IgD-negative memory B cell (primary cell): Measurements from ENCODE around the gene SOSTDC1. TPM values are rescaled to one million over a fixed set of nuclear protein-coding genes. Genes with fewer than 3 reads are reported as not detected.
A peak's percentile ranks its signal among the peaks of the same experiment; 100 is the strongest.
"Not testable (repeated sequence)": the region's sequence is repeated elsewhere in the genome, so short reads cannot be mapped to it uniquely, and the experiment has no call there.

Source experiments
- H3K27ac Mint-ChIP-seq, 3 donors: one replicate each; pipeline ENCODE4 v1.8.0; 2020 to 2022; ENCODE audit warnings: mild to moderate bottlenecking in 3 of 3, mixed read lengths in 3 of 3, moderate library complexity in 1 of 3
- H3K27me3 Mint-ChIP-seq: one replicate; pipeline ENCODE4 v1.8.0; 2021; ENCODE audit warnings: mixed read lengths
- H3K36me3 Mint-ChIP-seq: one replicate; pipeline ENCODE4 v1.8.0; 2020; ENCODE audit warnings: mild to moderate bottlenecking, mixed read lengths
- H3K4me1 Mint-ChIP-seq, 3 donors: one replicate each; pipeline ENCODE4 v1.8.0; 2020 to 2022; ENCODE audit warnings: mixed read lengths in 3 of 3, mild to moderate bottlenecking in 1 of 3
- H3K4me3 Mint-ChIP-seq, 4 donors: one replicate each; pipeline ENCODE4 v1.8.0; 2020 to 2022; ENCODE audit warnings: mild to moderate bottlenecking in 4 of 4, mixed read lengths in 4 of 4, moderate library complexity in 3 of 4
- H3K9me3 Mint-ChIP-seq, 3 donors: one replicate each; pipeline ENCODE4 v1.8.0; 2020 to 2021; ENCODE audit warnings: mixed read lengths in 3 of 3, mild to moderate bottlenecking in 1 of 3
- polyA plus RNA-seq: library from polyadenylated mRNA; unstranded; fragments of 300-500 nt; fragmentation: Illumina TruSeq; gene quantifications from one replicate; pipeline ENCODE4 v1.2.3, GENCODE V29; 2021

SOSTDC1 gene, protein sequence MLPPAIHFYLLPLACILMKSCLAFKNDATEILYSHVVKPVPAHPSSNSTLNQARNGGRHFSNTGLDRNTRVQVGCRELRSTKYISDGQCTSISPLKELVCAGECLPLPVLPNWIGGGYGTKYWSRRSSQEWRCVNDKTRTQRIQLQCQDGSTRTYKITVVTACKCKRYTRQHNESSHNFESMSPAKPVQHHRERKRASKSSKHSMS
- polyA plus RNA-seq = not detected

DNA sequence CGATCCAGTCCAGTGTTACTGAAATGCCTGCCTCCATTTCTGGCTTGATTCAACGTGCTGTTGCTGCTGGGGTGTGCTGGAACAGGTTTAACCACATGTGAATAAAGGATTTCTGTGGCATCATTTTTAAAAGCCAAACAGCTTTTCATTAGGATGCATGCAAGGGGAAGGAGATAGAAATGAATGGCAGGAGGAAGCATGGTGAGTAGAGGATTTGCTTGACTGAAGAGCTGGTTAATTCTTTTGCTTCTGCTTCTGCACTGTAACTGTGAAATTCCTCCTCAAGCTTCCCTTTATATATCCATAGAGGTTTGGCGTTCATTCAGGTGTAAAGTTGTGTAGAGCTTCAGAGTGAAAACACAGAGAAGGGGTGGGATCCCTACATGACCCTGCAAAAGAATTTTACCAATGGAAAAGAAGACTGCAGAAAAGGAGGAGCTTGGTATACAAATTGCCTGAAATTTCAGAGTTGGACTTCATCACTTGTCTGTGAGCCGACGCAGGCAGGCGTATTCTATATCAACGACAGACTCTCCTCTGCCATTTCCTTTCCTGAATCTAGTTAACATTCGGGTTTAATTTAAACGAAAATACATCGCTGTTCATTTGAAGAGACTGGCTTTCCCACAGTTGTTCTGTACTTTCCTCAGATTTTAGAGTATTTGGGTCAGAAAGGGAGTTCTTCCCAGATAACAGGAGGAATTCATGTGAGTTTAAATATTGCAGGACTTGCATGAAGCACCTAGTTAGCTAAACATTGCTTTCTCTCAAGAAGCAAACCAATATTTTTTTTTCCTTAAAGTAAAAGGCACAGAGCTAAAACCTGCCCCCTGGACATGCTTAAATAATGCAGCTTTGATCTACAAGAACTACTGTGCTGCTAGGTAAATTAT lies at the start of gene SOSTDC1:
Gene SOSTDC1, minus strand, starts transcription at position 270 of the 893 bp plus-strand sequence. Its CDS starts 70 bp downstream, at position 200.
- Mint-ChIP-seq H3K27me3 (peaks cover 17% of the 10 kb centered on the region), H3K4me3 (no peak within 1 kb of the TSS), H3K36me3 (no peaks in the 10 kb centered on the region), H3K27ac (no peak within 1 kb of the TSS), H3K9me3 (no peaks in the 10 kb centered on the region), H3K4me1 (peaks cover 0 to 1% (median 0%) of the 10 kb centered on the region in 3 donors)

DNA sequence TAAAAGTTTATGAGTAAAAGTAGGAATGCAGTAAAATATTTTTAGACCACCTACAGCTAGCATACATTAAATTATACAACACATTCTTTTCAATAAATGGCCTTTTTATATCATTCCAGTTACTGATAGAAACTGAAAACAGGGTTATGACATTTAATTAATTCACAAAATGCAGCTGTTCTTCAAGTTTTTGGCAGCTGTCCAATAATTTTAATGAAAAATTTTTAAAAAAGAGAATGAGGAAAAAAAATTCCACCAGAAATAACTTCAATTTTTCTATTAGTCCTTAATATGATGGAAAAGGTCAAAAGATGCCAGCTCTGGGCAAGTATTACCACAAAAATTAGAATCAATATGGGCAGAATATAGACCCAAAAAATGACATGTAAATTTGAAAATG lies 49.2 kb upstream of the SOSTDC1 start:
- Mint-ChIP-seq H3K27ac (no peak overlapping the region), H3K36me3 (no peaks in the 10 kb centered on the region), H3K9me3 (no peaks in the 10 kb centered on the region), H3K4me3 (no peak overlapping the region), H3K4me1 (no peaks in the 10 kb centered on the region), H3K27me3 (no peaks in the 10 kb centered on the region)

DNA sequence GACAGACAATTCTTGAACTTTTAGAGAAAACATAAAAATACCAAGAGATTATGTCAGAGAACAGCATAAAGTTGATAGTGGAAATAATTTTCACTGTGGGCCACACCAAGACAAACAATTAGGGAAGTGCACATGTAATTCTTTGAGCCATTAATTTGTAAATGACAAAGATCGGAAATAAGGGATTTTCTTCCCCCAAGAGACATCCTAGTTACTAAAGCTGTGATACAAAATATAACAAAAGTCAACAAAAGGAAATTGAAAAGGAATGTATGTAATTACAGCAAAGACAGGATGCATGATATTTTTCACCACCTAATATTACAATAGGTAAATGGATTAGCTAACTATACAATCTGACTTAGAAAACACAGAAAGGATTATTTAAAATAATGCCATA lies 48.7 kb upstream of the SOSTDC1 start:
- Mint-ChIP-seq H3K9me3 (no peaks in the 10 kb centered on the region), H3K36me3 (no peaks in the 10 kb centered on the region), H3K4me1 (no peaks in the 10 kb centered on the region), H3K27me3 (no peaks in the 10 kb centered on the region), H3K27ac (no peak overlapping the region), H3K4me3 (no peak overlapping the region)

DNA sequence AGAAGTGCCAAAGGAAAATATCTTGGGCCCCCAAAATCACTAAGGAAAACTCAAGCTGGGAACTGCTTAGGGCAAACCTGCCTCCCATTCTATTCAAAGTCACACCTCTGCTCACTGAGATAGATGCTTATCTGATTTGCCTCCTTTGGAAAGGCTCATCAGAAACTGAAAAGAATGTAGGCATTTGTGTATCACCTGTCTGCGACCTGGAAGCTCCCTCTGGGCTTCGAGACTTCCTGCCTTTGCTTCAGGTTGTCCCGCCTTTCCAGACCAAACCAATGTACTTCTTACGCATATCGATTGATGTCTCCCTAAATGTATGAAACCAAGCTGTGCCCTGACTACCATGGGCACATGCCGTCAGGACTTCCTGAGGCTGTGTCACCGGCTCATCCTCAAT lies 46.6 kb upstream of the SOSTDC1 start:
- H3K4me3 Mint-ChIP-seq = no peak overlapping the region
- H3K4me1 Mint-ChIP-seq = no peaks in the 10 kb centered on the region
- no peak overlapping the region for H3K27ac Mint-ChIP-seq
- H3K9me3 Mint-ChIP-seq = peaks cover 0 to 5% (median 2%) of the 10 kb centered on the region in 3 donors
- H3K36me3 Mint-ChIP-seq = no peaks in the 10 kb centered on the region
- H3K27me3 Mint-ChIP-seq = no peaks in the 10 kb centered on the region

DNA sequence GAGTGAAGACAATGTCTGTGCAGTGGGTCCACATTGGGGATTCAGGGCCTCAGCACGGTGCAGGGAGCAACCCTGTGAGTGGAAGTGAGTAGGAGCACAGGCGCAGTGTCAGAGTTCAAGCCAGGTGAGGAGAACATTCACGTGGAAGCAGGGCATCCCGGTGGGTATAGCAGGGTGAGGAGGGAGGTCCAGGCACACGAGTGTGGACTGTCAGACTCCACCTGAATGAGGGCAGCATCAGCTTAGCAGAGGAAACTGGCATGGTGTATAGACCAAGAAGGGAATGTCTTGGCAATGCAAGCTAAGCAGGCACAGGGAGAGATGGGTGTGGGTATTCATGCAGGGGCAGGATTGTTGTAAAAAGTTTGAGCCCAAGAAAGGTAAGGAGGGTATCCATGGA lies 45.8 kb upstream of the SOSTDC1 start:
- Mint-ChIP-seq H3K27me3 (no peaks in the 10 kb centered on the region), H3K4me3 (no peak overlapping the region), H3K27ac (peak overlapping the region in 1 of 3 donors; percentile 1), H3K9me3 (peaks cover 0 to 5% (median 2%) of the 10 kb centered on the region in 3 donors), H3K4me1 (no peaks in the 10 kb centered on the region), H3K36me3 (no peaks in the 10 kb centered on the region)

DNA sequence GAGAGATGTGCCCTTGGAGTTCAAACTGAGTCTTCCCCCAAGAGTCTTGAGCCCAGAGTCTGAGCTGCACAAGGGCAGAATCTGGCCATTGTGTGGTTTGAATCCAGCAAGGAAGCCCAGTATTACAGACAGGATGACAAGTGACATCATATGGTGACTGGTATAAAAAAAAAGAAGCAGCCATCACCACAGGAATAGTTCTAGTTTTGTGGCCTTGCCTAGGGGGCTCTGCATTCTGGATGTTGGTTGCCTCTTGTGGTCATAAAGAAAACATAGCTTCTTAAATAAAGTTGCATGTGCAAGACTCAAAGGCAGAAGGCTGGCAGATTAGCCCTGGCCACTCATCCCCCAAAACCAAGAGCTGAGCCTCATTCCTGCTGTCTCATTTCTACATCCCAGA lies 44.3 kb upstream of the SOSTDC1 start:
- no peak overlapping the region for H3K4me3 Mint-ChIP-seq
- no peaks in the 10 kb centered on the region for H3K27me3 Mint-ChIP-seq
- no peak overlapping the region for H3K27ac Mint-ChIP-seq
- peaks cover 0 to 5% (median 2%) of the 10 kb centered on the region in 3 donors for H3K9me3 Mint-ChIP-seq
- H3K4me1 Mint-ChIP-seq = no peaks in the 10 kb centered on the region
- H3K36me3 Mint-ChIP-seq = no peaks in the 10 kb centered on the region

DNA sequence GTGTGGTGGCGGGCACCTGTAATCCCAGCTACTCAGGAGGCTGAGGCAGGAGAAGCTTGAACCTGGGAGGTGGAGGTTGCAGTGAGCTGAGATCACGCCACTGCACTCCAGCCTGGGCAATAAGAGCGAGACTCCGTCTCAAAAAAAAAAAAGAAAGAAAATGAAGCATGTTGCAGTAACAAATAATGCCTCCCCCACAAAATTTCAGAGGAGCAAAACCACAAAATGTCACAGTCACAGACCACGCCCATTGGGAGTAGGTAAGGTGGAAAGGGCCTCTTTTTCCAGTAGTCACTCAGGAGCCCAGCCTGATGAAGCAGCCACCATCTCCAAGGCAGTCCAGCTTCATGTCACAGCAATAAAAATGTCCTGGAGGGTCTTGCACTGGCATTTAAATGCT lies 40.9 kb upstream of the SOSTDC1 start:
- H3K9me3 Mint-ChIP-seq, H3K27ac Mint-ChIP-seq, H3K36me3 Mint-ChIP-seq, H3K4me3 Mint-ChIP-seq, H3K27me3 Mint-ChIP-seq, H3K4me1 Mint-ChIP-seq: not testable (repeated sequence)

DNA sequence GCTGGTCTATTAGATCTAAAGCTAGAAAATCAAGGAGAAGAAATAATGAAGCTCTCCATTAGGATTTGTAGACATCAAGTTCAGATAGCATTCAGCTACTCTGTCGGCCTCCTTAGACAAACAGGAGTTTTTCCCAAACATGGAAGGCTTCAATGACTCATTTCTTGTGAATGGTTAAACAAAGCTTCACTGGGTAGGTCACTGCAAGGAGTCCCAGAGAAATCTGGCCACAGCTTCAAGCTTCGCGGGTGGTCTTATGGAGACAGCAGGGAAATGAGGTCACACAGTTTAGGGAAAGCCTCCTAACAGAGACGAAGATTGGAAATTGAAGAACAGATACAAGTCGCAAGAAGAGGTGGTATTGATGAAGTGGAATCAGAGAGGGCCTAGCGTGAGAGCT lies 38.5 kb upstream of the SOSTDC1 start:
- Mint-ChIP-seq H3K9me3 (peaks cover 0 to 5% (median 2%) of the 10 kb centered on the region in 3 donors), H3K4me1 (no peaks in the 10 kb centered on the region), H3K4me3 (no peak overlapping the region), H3K27ac (no peak overlapping the region), H3K36me3 (peaks cover 2% of the 10 kb centered on the region), H3K27me3 (peaks cover 6% of the 10 kb centered on the region)

DNA sequence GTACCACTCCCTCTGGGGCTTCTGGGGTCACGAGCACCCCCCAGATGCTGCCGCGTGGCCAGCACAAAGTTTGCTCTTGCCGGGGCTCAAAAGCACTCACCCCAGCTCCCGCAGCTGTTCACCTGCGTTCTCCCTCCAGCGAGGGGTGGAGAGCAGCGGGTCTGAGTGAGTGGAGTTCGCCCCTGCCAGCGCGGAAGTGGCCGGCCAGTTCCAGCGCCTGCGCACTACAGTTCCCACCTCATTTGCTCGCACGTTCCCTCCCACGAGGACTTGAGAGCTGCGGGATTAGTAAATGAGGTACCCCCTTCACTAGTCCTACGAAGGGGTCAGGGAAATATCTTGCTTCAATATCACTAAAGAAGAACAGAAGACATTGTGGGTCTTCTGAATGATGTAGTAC lies 36.8 kb upstream of the SOSTDC1 start:
- peaks cover 2% of the 10 kb centered on the region for H3K36me3 Mint-ChIP-seq
- no peak overlapping the region for H3K4me3 Mint-ChIP-seq
- no peak overlapping the region for H3K27ac Mint-ChIP-seq
- H3K27me3 Mint-ChIP-seq = peaks cover 6% of the 10 kb centered on the region
- no peaks in the 10 kb centered on the region for H3K9me3 Mint-ChIP-seq
- H3K4me1 Mint-ChIP-seq = no peaks in the 10 kb centered on the region

DNA sequence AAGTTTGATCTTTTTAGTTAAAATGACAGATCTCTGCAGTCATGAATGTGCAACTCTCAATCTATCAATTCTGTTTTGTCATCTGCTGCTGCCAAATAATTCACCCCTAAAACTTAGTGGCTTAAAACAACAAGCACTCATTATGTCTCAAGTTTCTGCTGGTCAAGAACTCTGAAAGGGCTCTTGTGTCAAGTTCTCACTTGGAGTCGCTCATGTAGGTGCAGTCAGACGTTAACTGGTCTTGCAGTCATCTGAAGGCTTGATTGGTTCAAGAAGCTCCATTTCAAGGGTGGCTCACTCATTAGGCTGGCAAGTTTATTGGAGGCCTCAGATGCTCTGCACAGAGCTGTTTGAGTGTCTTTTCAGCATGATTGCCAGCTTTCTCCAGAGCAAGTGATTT lies 32.6 kb upstream of the SOSTDC1 start:
- Mint-ChIP-seq H3K4me3 (no peak overlapping the region), H3K9me3 (peaks cover 0 to 1% (median 0%) of the 10 kb centered on the region in 3 donors), H3K4me1 (no peaks in the 10 kb centered on the region), H3K36me3 (no peaks in the 10 kb centered on the region), H3K27ac (no peak overlapping the region), H3K27me3 (peaks cover 6% of the 10 kb centered on the region)

DNA sequence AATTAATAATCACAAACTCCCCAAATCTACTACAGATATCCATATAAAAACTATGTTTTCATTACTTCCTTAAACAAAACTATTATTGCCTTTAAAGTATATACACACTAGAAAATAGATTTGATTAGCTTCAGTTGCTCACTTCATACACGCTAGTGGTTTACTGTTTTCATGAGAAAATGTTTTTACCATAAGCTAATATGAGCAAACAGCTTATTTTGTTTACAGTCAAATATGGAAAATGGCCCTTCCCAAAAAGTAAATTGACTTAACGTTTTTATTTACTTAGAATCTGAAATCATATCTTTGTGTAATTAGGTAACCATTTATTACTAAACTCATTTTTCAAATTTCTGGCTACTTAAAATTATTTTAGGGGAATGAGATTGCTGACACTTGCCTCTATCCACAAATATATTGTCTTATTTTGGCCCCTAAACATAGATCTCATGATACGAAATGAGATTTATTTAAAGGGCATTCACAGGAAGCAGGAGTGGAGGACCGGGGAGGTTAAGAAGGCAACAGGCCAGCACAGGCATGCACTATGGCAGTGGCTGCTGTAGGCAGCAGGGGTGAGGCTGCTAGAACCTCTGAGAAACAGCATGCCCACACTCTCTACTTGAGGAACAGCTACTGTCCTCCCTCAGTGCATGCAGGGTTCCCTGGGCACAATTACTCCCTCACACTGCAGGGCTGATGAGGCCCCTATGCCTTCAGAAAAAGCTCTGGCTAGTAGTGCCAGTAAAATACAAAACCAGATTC lies 29.6 kb upstream of the SOSTDC1 start:
- Mint-ChIP-seq H3K9me3 (peaks cover 0 to 1% (median 0%) of the 10 kb centered on the region in 3 donors), H3K36me3 (no peaks in the 10 kb centered on the region), H3K4me3 (no peak overlapping the region), H3K4me1 (no peaks in the 10 kb centered on the region), H3K27ac (no peak overlapping the region), H3K27me3 (peaks cover 6% of the 10 kb centered on the region)

DNA sequence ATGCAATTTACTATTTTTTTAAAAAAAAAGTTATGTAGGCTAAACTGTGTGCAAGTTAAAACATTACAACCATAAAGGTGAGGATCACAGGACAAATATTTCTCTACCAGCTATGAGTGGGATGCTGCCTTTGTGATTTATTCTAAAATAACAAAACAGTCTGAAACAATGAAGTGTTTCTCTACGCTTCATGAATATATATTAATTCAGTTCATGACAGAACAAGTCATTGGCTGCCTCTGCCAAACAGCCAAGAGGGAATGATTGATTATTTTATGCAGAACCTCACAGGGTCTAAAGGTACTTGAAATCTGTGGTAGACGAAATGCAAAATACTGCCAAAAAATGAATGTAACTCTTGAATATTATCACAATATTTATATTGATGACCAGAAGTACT lies 29.0 kb upstream of the SOSTDC1 start:
- Mint-ChIP-seq H3K27ac (no peak overlapping the region), H3K9me3 (peaks cover 0 to 1% (median 0%) of the 10 kb centered on the region in 3 donors), H3K36me3 (no peaks in the 10 kb centered on the region), H3K4me1 (no peaks in the 10 kb centered on the region), H3K27me3 (peaks cover 4% of the 10 kb centered on the region), H3K4me3 (no peak overlapping the region)

DNA sequence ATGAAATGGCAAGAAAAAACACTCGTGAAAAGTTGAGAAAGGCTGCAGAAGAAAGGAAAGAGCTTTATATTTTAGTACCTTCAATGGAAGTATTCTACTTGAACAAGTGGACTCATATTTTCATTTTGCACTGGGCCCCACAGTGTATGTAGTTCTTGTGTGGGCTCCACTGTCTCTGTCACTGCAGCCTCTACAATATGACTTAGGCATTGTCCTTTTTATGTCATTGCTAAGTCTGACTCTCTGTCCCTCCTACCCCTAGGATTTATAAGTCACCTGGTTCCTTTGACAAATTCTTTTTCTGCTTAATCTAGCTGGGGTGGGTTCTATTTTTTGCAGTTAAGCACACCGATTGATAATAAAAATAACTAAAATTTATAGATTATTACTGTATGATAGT lies 27.7 kb upstream of the SOSTDC1 start:
- H3K27ac Mint-ChIP-seq = no peak overlapping the region
- peaks cover 0 to 1% (median 0%) of the 10 kb centered on the region in 3 donors for H3K9me3 Mint-ChIP-seq

DNA sequence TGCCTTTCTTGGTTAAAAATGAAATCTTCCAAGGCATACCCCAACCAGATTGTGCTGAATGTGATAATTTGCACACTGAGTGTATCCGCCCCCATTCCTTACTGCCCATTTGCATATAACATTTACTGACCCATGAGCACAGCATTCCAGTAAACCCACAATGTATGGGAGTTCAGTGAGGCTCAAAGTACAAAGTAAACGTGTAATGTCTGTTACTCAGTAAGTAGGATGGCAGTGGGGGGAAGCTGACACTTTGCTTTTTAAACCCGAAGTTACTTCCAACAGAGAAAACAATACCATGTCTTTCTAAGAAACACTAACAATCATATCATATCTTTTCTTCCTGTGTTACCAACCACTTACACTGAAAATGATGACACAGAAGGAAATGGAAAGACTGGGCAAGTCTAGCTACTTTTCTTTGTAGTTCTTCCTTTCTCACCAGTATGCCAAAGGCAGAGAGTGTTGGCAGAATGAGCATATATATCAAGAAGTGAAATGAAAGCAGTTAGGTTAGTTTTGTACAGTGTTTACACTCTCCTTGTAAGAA lies 27.1 kb upstream of the SOSTDC1 start:
- Mint-ChIP-seq H3K4me1 (no peaks in the 10 kb centered on the region), H3K9me3 (peaks cover 0 to 1% (median 0%) of the 10 kb centered on the region in 3 donors), H3K4me3 (no peak overlapping the region), H3K27ac (no peak overlapping the region), H3K36me3 (no peaks in the 10 kb centered on the region), H3K27me3 (peaks cover 4% of the 10 kb centered on the region)

More for the DNA sequence above, 27.7 kb upstream of the SOSTDC1 start:
- Mint-ChIP-seq H3K4me1 (no peaks in the 10 kb centered on the region), H3K27me3 (peaks cover 4% of the 10 kb centered on the region), H3K4me3 (no peak overlapping the region), H3K36me3 (no peaks in the 10 kb centered on the region)

DNA sequence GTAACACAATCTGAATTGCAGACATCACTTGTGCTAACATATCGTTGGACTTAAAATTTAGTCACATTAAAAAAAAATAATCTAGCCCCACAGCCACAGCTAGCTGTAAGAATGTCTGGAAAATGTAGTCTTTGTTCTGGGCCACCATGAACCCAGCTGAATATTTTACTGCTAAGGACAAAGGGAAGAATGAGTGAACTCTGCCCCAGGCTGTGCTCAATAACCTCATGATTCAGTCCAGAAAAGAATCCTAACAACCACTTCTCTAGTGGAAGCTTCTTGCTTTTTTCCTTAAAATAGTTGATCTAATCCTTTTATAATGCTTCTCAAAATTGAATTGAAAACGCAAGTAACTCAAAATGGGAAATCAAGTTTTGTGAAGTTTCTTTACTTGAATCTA lies 25.6 kb upstream of the SOSTDC1 start:
- Mint-ChIP-seq H3K4me3 (no peak overlapping the region), H3K27ac (no peak overlapping the region), H3K27me3 (peaks cover 1% of the 10 kb centered on the region), H3K4me1 (no peaks in the 10 kb centered on the region), H3K9me3 (no peaks in the 10 kb centered on the region), H3K36me3 (no peaks in the 10 kb centered on the region)
